SU-DHL-6 (cell line): Measurements from ENCODE around the gene AKAP1.

Experiments
- H2AFZ ChIP-seq: fragments of 200-600 bp; sonication (generic); 2 replicates; pipeline ENCODE4 v1.6.1; 2014; ENCODE audit warnings: low read depth, mild to moderate bottlenecking, moderate library complexity, mixed read lengths, antibody characterized with exemption, low read length; ENCODE audit not compliant: severe bottlenecking
- H3F3A ChIP-seq: fragments of 200-600 bp; shearing (Covaris generic); 2 replicates; pipeline ENCODE4 v1.6.0; 2016; ENCODE audit warnings: antibody characterized with exemption, mild to moderate bottlenecking; ENCODE audit not compliant: insufficient read depth
- H3K27ac ChIP-seq: fragments of 200-600 bp; sonication (generic); 2 replicates; pipeline ENCODE4 v1.5.1; 2016; ENCODE audit warnings: low read depth, mild to moderate bottlenecking, low read length, moderate library complexity, mixed read lengths
- H3K27me3 ChIP-seq: fragments of 200-600 bp; sonication (generic), shearing (Covaris generic); 2 replicates; pipeline ENCODE4 v1.6.0; 2014; ENCODE audit warnings: mild to moderate bottlenecking, low read length
- H3K36me3 ChIP-seq: fragments of 200-600 bp; sonication (generic); 2 replicates; pipeline ENCODE4 v1.6.1; 2014; ENCODE audit warnings: mild to moderate bottlenecking, low read length, mixed read lengths
- H3K4me2 ChIP-seq: fragments of 300-600, 200-600 bp; shearing (Covaris generic), sonication (generic); 2 replicates; pipeline ENCODE4 v1.6.0; 2014; ENCODE audit warnings: low read length, low read depth, mild to moderate bottlenecking; ENCODE audit not compliant: poor library complexity, severe bottlenecking
- H3K4me3 ChIP-seq: fragments of 200-600 bp; sonication (generic); 2 replicates; pipeline ENCODE4 v1.5.1; 2014; ENCODE audit warnings: antibody characterized with exemption, low read length, mild to moderate bottlenecking, mixed read lengths; ENCODE audit not compliant: insufficient read depth, poor library complexity, severe bottlenecking
- H3K79me2 ChIP-seq: fragments of 200-600 bp; sonication (generic); 2 replicates; pipeline ENCODE4 v1.6.1; 2014; ENCODE audit warnings: mild to moderate bottlenecking, low read length, moderate library complexity; ENCODE audit not compliant: insufficient read depth
- H3K9ac ChIP-seq: fragments of 200-600 bp; sonication (generic); 2 replicates; pipeline ENCODE4 v1.7.0; 2014; ENCODE audit warnings: mild to moderate bottlenecking, low read length
- H3K9me2 ChIP-seq: fragments of 200-600 bp; sonication (generic); replicated peaks from 2 replicates; pipeline ENCODE4 v1.6.1; 2014; ENCODE audit warnings: low read length; ENCODE audit not compliant: insufficient read depth
- H3K9me3 ChIP-seq: fragments of 200-600 bp; sonication (generic); 2 replicates; pipeline ENCODE4 v1.6.1; 2014; ENCODE audit warnings: low read length, mixed read lengths; ENCODE audit not compliant: insufficient read depth
- H4K20me1 ChIP-seq: fragments of 200-600 bp; sonication (generic); 2 replicates; pipeline ENCODE4 v1.6.1; 2014; ENCODE audit warnings: low read depth, mild to moderate bottlenecking, antibody characterized with exemption, low read length, moderate library complexity, mixed read lengths
- CTCF ChIP-seq: fragments of 200-600 bp; sonication (generic); IDR thresholded peaks from one replicate; pipeline ENCODE4 v1.5.1; 2017; ENCODE audit warnings: antibody characterized with exemption, mild to moderate bottlenecking, low read length, moderate library complexity; ENCODE audit not compliant: insufficient read depth, poor library complexity, severe bottlenecking
- EZH2phosphoT487 ChIP-seq: fragments of 200-600 bp; sonication (generic), shearing (Covaris generic); conservative IDR thresholded peaks from 2 replicates; pipeline ENCODE4 v1.6.1; 2018; ENCODE audit warnings: mild to moderate bottlenecking, antibody characterized with exemption, low read length, moderate library complexity, mixed read lengths

Gene AKAP1

GRCh38 chr17:57152967-57153528 is 68.0 kb downstream of the AKAP1 start:
- H3K9ac ChIP-seq, result no peak overlapping the region
- H3K79me2 ChIP-seq, result no peaks in the 10 kb centered on the region
- H4K20me1 ChIP-seq, result no peaks in the 10 kb centered on the region
- no peak overlapping the region for H3K4me2 ChIP-seq
- H3K27me3 ChIP-seq, result no peaks in the 10 kb centered on the region
- no peak overlapping the region for H2AFZ ChIP-seq
- H3K4me3 ChIP-seq, result no peak overlapping the region
- H3F3A ChIP-seq, result no peaks in the 10 kb centered on the region
- TF ChIP-seq CTCF (no peak), EZH2phosphoT487 (no peak)
- no peaks in the 10 kb centered on the region for H3K36me3 ChIP-seq
- peaks cover 5% of the 10 kb centered on the region; the same call in 1 of the 2 replicates for H3K9me3 ChIP-seq
- no peaks in the 10 kb centered on the region for H3K9me2 ChIP-seq
- no peak overlapping the region for H3K27ac ChIP-seq

- Histone ChIP-seq H3K4me2 (no peak overlapping the region), H3K27me3 (no peaks in the 10 kb centered on the region), H3K9ac (no peak overlapping the region), H3K27ac (no peak overlapping the region), H3K9me2 (no peaks in the 10 kb centered on the region), H4K20me1 (no peaks in the 10 kb centered on the region), H3K36me3 (no peaks in the 10 kb centered on the region), H2AFZ (no peak overlapping the region), H3F3A (no peaks in the 10 kb centered on the region), H3K79me2 (no peaks in the 10 kb centered on the region), H3K9me3 (no peaks in the 10 kb centered on the region), H3K4me3 (no peak overlapping the region)
- TF ChIP-seq CTCF, result no peak
- no peak for TF ChIP-seq EZH2phosphoT487
Measured at GRCh38 chr17:57154921-57155320, 69.9 kb downstream of the AKAP1 start.

- no peak overlapping the region for H2AFZ ChIP-seq
- H4K20me1 ChIP-seq, result no peaks in the 10 kb centered on the region
- no peak overlapping the region for H3K4me2 ChIP-seq
- no peaks in the 10 kb centered on the region for H3K27me3 ChIP-seq
- no peaks in the 10 kb centered on the region for H3K79me2 ChIP-seq
- no peak overlapping the region for H3K9ac ChIP-seq
- H3K9me2 ChIP-seq, result no peaks in the 10 kb centered on the region
- H3F3A ChIP-seq, result no peaks in the 10 kb centered on the region
- H3K27ac ChIP-seq, result no peak overlapping the region
- H3K9me3 ChIP-seq, result no peaks in the 10 kb centered on the region; the same call in 1 of the 2 replicates
- no peak overlapping the region for H3K4me3 ChIP-seq
- H3K36me3 ChIP-seq, result no peaks in the 10 kb centered on the region
- TF ChIP-seq CTCF (no peak), EZH2phosphoT487 (no peak)
Measured at GRCh38 chr17:57158325-57158724, 73.3 kb downstream of the AKAP1 start.
